Measurements from ENCODE around the gene AP3D1. TPM values are rescaled to one million over a fixed set of nuclear protein-coding genes. Genes with fewer than 3 reads are reported as not detected.
A peak's percentile ranks its signal among the peaks of the same experiment; 100 is the strongest.

The AP3D1 gene
- total and polyA plus RNA-seq, 10 donors: 32.8 to 112 (median 96.2) TPM

DNA sequence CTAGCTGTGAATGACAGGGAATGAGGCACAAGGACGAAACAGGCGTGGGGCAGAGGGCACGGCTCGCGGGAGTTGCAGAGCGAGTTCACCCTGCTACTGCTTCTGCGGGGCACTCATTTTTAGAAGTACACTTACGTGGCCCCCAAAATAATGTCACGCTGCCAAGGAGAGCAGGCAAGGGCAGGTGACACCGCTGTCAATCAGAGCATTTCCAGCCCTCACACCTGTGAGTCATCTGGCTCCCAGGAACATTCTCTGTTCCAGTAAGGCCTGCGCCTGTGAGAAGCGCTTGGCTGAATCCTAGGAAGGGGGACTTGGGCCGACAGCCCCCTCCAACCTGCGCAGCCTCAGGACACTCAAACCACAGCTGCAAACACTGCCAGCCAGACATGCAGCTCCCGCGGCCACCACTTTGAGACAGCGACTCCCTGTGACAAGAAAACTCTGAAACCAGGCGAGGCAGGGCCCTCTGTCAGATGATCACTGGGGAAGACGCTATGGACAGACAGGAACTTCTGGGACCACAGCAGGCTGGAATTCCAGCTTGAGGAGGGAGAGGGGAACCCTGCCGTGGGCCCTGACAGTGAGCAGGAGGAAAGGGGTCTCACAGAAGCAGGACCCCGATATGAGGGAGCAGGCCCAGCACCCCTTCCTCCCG, 25.1 kb upstream of the AP3D1 start:
- Histone ChIP-seq H3K4me3 (no peak overlapping the region), H3K4me1 (peaks cover 14 to 80% (median 38%) of the 10 kb centered on the region in 6 donors), H3K27me3 (replicated peaks in 1 of 7) (no peaks in the 10 kb centered on the region), H3K9me3 (no peaks in the 10 kb centered on the region), H3K36me3 (peaks cover 0 to 52% (median 15%) of the 10 kb centered on the region in 6 donors), H3K27ac (no peak overlapping the region)
- DNase-seq: no peak
- 83 to 92% (median 90%) methylated on average over 18 to 22 of the region's 22 CpGs for WGBS, 5 donors
- intact Hi-C loops (cut with DNase I; ENCODE audit: low total_unique reads): no loop called here
- TF ChIP-seq POLR2AphosphoS5 (IDR thresholded peaks at IDR 0.05) (no peak), POLR2A (IDR thresholded peaks at IDR 0.05) (no peak)
- TF ChIP-seq, protein P1, sequence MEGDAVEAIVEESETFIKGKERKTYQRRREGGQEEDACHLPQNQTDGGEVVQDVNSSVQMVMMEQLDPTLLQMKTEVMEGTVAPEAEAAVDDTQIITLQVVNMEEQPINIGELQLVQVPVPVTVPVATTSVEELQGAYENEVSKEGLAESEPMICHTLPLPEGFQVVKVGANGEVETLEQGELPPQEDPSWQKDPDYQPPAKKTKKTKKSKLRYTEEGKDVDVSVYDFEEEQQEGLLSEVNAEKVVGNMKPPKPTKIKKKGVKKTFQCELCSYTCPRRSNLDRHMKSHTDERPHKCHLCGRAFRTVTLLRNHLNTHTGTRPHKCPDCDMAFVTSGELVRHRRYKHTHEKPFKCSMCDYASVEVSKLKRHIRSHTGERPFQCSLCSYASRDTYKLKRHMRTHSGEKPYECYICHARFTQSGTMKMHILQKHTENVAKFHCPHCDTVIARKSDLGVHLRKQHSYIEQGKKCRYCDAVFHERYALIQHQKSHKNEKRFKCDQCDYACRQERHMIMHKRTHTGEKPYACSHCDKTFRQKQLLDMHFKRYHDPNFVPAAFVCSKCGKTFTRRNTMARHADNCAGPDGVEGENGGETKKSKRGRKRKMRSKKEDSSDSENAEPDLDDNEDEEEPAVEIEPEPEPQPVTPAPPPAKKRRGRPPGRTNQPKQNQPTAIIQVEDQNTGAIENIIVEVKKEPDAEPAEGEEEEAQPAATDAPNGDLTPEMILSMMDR (IDR thresholded peaks at IDR 0.05 in 8 of 11, conservative IDR thresholded peaks at IDR 0.05 in 3 of 11): no peak

DNA sequence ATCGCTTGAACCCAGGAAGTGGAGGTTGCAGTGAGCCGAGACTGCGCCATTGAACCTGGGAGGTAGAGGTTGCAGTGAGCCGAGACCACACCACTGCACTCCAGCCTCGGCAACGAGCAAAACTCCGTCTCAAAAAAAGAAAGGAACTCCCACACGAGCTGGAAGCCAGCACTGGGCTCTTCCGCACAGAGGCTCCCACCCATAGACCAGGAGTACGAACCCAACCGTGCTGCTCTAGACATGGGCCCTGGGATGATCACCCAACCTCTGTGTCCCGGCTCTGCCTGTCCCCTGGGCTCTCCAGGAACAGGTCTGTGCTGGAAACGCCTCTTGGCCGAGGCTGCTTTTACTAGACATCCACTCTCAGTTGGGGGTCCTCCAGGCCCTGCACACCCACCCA, 24.4 kb upstream of the AP3D1 start:
- Histone ChIP-seq H3K36me3 (peaks cover 0 to 45% (median 8%) of the 10 kb centered on the region in 6 donors), H3K27ac (no peak overlapping the region), H3K4me1 (peaks cover 21 to 82% (median 45%) of the 10 kb centered on the region in 6 donors), H3K27me3 (replicated peaks in 1 of 7) (no peaks in the 10 kb centered on the region), H3K9me3 (no peaks in the 10 kb centered on the region), H3K4me3 (no peak overlapping the region)
- DNase-seq: no peak
- TF ChIP-seq POLR2AphosphoS5 (IDR thresholded peaks at IDR 0.05) (no peak), POLR2A (IDR thresholded peaks at IDR 0.05) (no peak)
- TF ChIP-seq, protein P1 (IDR thresholded peaks at IDR 0.05 in 8 of 11, conservative IDR thresholded peaks at IDR 0.05 in 3 of 11): no peak
- WGBS, 5 donors: 88 to 95% (median 89%) methylated on average over 13 to 14 of the region's 14 CpGs
- intact Hi-C loops (cut with DNase I; ENCODE audit: low total_unique reads): no loop called here

DNA sequence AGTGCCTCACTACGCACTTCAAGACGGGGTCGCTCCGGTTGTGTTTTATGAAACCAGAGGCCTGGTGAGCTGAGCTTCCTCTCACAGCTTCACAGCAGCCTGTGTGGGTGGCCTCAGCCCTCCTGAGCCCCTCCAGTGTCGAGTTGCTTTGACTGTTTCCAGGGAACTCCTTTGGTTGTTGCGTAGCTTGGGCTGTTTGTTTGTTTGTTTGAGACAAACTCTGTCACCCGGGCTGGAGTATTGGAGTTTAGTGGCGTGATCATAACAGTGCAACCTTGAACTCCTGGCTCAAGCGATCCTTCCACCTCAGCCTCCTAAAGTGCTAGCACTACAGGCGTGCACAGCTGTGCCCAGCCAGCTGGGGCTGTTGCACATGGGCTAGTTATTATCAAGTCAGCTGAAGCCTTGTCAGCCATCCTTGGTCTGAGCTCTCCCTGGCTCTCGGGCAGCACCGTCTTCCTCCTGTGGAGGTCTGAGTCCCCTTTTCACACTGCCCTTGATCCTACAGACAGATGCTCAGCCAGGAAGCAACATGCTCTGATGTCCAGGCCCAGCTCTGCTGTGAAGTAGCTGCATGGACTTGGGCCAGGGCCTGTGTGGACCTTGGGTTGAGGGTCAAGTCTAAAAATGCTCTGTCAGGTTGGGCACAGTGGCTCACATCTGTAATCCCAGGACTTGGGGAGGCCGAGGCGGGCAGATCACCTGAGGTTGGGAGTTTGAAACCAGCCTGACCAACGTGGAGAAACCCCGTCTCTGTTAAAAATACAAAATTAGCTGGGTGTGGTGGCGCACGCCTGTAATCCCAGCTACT, 22.6 kb upstream of the AP3D1 start:
- peaks cover 35 to 91% (median 63%) of the 10 kb centered on the region in 6 donors for H3K4me1 ChIP-seq
- H3K27ac ChIP-seq: peak overlapping the region in 1 of 8 donors; percentile 17
- WGBS, 5 donors: 80 to 86% (median 83%) methylated on average over 14 to 18 of the region's 18 CpGs
- intact Hi-C loops (cut with DNase I; ENCODE audit: low total_unique reads): no loop called here
- H3K4me3 ChIP-seq: no peak overlapping the region
- TF ChIP-seq POLR2A (IDR thresholded peaks at IDR 0.05) (no peak), POLR2AphosphoS5 (IDR thresholded peaks at IDR 0.05) (peak in 1 of 3 donors; percentile 11)
- TF ChIP-seq, protein P1 (IDR thresholded peaks at IDR 0.05 in 8 of 11, conservative IDR thresholded peaks at IDR 0.05 in 3 of 11): no peak
- H3K9me3 ChIP-seq: no peaks in the 10 kb centered on the region
- DNase-seq: no peak
- peaks cover 0 to 33% (median 6%) of the 10 kb centered on the region in 6 donors for H3K36me3 ChIP-seq
- H3K27me3 ChIP-seq (replicated peaks in 1 of 7): no peaks in the 10 kb centered on the region

DNA sequence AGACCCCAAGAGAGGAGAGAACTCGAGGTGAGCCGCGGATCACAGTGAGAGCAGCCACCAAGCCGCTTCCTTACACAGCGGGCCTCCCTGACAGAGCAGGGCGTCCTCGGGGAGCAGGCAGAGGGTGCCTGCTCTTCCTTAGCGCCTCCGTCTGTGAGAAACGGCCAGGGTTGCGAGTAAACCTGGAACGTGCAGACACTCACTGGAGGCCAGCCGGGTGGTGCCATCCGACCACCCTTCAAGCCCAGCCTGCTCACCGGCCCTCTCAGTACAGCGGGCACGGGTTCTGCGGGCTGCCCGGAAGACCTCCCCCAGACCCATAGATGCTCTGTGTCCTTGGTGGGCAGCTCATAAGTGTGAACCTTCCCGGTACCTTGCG, 22.0 kb upstream of the AP3D1 start:
- intact Hi-C loops (cut with DNase I; ENCODE audit: low total_unique reads): no loop called here
- no peak overlapping the region for H3K4me3 ChIP-seq
- H3K36me3 ChIP-seq: peaks cover 0 to 33% (median 6%) of the 10 kb centered on the region in 6 donors
- no peak for DNase-seq
- no peaks in the 10 kb centered on the region for H3K9me3 ChIP-seq
- H3K27ac ChIP-seq: no peak overlapping the region
- TF ChIP-seq, protein P1 (IDR thresholded peaks at IDR 0.05 in 8 of 11, conservative IDR thresholded peaks at IDR 0.05 in 3 of 11): no peak
- TF ChIP-seq POLR2A (IDR thresholded peaks at IDR 0.05): no peak
- TF ChIP-seq POLR2AphosphoS5 (IDR thresholded peaks at IDR 0.05): no peak
- no peaks in the 10 kb centered on the region for H3K27me3 ChIP-seq (replicated peaks in 1 of 7)
- peaks cover 41 to 91% (median 67%) of the 10 kb centered on the region in 6 donors for H3K4me1 ChIP-seq
- 89 to 95% (median 93%) methylated on average over 19 to 21 of the region's 21 CpGs for WGBS, 5 donors

Data from spleen (tissue), 11 donors.